ENCODE data around the gene SIPA1L3. TPM values are rescaled to one million over a fixed set of nuclear protein-coding genes. Genes with fewer than 3 reads are reported as not detected.

The SIPA1L3 gene
- total and polyA plus RNA-seq, 2 experiments from 2014 or later: 15.7 to 54.1 TPM

DNA sequence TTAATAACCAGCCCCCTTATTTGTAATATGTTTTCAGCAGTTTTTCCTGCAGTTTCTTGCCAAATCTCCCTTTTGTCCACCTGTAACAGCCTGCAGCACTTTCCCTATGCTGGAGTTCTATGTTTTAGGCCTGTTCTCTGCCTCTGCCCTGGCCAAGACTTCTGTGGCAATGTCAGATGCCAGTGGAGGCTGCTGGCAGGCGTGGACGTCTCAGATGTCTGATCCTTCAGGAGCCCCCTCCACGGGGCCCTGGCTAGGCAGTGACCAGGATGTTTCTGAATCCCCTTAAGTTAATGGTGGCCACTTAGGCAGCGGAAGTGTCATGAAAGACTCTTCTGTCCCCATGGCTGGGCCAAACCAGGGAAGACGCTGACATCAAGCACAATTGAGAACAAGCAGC is 40.8 kb downstream of the SIPA1L3 start:
- no peaks in the 10 kb centered on the region for H3K27me3 Mint-ChIP-seq (ENCODE audit: insufficient read depth, low read depth, poor library complexity)
- H3K27ac Mint-ChIP-seq: no peak overlapping the region
- H3K36me3 Mint-ChIP-seq (ENCODE audit: low read depth): no peaks in the 10 kb centered on the region
- DNase-seq (ENCODE audit: low spot score) (no peak), ATAC-seq (no peak)
- Histone ChIP-seq H3K4me3 (no peak overlapping the region), H3K79me2 (replicated peaks; ENCODE audit: insufficient read depth) (peaks cover 74% of the 10 kb centered on the region), H3K4me2 (no peak overlapping the region), H3K9me2 (ENCODE audit: insufficient read depth) (no peaks in the 10 kb centered on the region), H3K4me1 (ENCODE audit: insufficient read depth) (peaks cover 17% of the 10 kb centered on the region), H3K27ac (ENCODE audit: low read depth) (peak overlapping the region; percentile 26; the same call in 1 of the 2 replicates), H3K36me3 (ENCODE audit: insufficient read depth) (no peaks in the 10 kb centered on the region), H3F3A (replicated peaks; ENCODE audit: low read depth) (peaks cover 6% of the 10 kb centered on the region; the same call in 1 of the 2 replicates), H4K20me1 (replicated peaks; ENCODE audit: insufficient read depth) (peaks cover 11% of the 10 kb centered on the region), H3K27me3 (ENCODE audit: insufficient read depth) (no peaks in the 10 kb centered on the region), H2AFZ (no peak overlapping the region)
- no peak for TF ChIP-seq POLR2AphosphoS5 (IDR thresholded peaks at IDR 0.05; ENCODE audit: low read depth)
- no peak for TF ChIP-seq ZNF331 (CRISPR knock-in tag; IDR thresholded peaks at IDR 0.05; ENCODE audit: low read depth)
- TF ChIP-seq CREB1 (CRISPR knock-in tag; IDR thresholded peaks at IDR 0.05; ENCODE audit: low read depth): no peak
- no peak for TF ChIP-seq EZH2phosphoT487 (IDR thresholded peaks at IDR 0.05; ENCODE audit: unreplicated experiment)
- TF ChIP-seq, protein P1, sequence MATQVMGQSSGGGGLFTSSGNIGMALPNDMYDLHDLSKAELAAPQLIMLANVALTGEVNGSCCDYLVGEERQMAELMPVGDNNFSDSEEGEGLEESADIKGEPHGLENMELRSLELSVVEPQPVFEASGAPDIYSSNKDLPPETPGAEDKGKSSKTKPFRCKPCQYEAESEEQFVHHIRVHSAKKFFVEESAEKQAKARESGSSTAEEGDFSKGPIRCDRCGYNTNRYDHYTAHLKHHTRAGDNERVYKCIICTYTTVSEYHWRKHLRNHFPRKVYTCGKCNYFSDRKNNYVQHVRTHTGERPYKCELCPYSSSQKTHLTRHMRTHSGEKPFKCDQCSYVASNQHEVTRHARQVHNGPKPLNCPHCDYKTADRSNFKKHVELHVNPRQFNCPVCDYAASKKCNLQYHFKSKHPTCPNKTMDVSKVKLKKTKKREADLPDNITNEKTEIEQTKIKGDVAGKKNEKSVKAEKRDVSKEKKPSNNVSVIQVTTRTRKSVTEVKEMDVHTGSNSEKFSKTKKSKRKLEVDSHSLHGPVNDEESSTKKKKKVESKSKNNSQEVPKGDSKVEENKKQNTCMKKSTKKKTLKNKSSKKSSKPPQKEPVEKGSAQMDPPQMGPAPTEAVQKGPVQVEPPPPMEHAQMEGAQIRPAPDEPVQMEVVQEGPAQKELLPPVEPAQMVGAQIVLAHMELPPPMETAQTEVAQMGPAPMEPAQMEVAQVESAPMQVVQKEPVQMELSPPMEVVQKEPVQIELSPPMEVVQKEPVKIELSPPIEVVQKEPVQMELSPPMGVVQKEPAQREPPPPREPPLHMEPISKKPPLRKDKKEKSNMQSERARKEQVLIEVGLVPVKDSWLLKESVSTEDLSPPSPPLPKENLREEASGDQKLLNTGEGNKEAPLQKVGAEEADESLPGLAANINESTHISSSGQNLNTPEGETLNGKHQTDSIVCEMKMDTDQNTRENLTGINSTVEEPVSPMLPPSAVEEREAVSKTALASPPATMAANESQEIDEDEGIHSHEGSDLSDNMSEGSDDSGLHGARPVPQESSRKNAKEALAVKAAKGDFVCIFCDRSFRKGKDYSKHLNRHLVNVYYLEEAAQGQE (IDR thresholded peaks at IDR 0.05; ENCODE audit: unreplicated experiment): no peak
- no peak for TF ChIP-seq ETS1 (IDR thresholded peaks at IDR 0.05)
- H3K9me3 Mint-ChIP-seq: no peaks in the 10 kb centered on the region
- H3K4me3 Mint-ChIP-seq: no peak overlapping the region
- H3K4me1 Mint-ChIP-seq: peaks cover 13% of the 10 kb centered on the region; the same call in 2 of the 3 replicates

GRCh38 chr19:37948362-37948761 is 41.4 kb downstream of the SIPA1L3 start:
- H3K4me1 Mint-ChIP-seq: peaks cover 19% of the 10 kb centered on the region; the same call in 2 of the 3 replicates
- TF ChIP-seq STAT1 (IDR thresholded peaks at IDR 0.05; ENCODE audit: unreplicated experiment): no peak
- no peak for TF ChIP-seq POLR2AphosphoS5 (IDR thresholded peaks at IDR 0.05; ENCODE audit: low read depth)
- TF ChIP-seq CREB1 (CRISPR knock-in tag; IDR thresholded peaks at IDR 0.05; ENCODE audit: low read depth): no peak
- TF ChIP-seq, protein P1 (IDR thresholded peaks at IDR 0.05; ENCODE audit: unreplicated experiment): no peak

More at GRCh38 chr19:37948362-37948761, 41.4 kb downstream of the SIPA1L3 start:
- peaks cover 6% of the 10 kb centered on the region; the same call in 1 of the 2 replicates for H3F3A ChIP-seq (replicated peaks; ENCODE audit: low read depth)
- H2AFZ ChIP-seq: no peak overlapping the region
- H3K4me3 Mint-ChIP-seq: no peak overlapping the region
- no peak overlapping the region for H3K4me2 ChIP-seq
- H3K27ac ChIP-seq (ENCODE audit: low read depth): no peak overlapping the region
- ATAC-seq: no peak
- H3K27me3 Mint-ChIP-seq (ENCODE audit: insufficient read depth, low read depth, poor library complexity): peaks cover 2% of the 10 kb centered on the region
- H3K9me3 Mint-ChIP-seq: no peaks in the 10 kb centered on the region
- H3K36me3 Mint-ChIP-seq (ENCODE audit: low read depth): no peaks in the 10 kb centered on the region
- peaks cover 72% of the 10 kb centered on the region for H3K79me2 ChIP-seq (replicated peaks; ENCODE audit: insufficient read depth)
- no peaks in the 10 kb centered on the region for H3K36me3 ChIP-seq (ENCODE audit: insufficient read depth)
- no peak for DNase-seq (ENCODE audit: low spot score)
- peaks cover 23% of the 10 kb centered on the region for H3K4me1 ChIP-seq (ENCODE audit: insufficient read depth)
- H3K27ac Mint-ChIP-seq: no peak overlapping the region; the same call in 1 of the 2 replicates
- H3K4me3 ChIP-seq: no peak overlapping the region
- H3K27me3 ChIP-seq (ENCODE audit: insufficient read depth): no peaks in the 10 kb centered on the region
- H3K9me2 ChIP-seq (ENCODE audit: insufficient read depth): no peaks in the 10 kb centered on the region
- peaks cover 11% of the 10 kb centered on the region for H4K20me1 ChIP-seq (replicated peaks; ENCODE audit: insufficient read depth)

Data from GM23338 (cell line).